ENCODE results near the gene DCUN1D3. TPM values are rescaled to one million over a fixed set of nuclear protein-coding genes. Genes with fewer than 3 reads are reported as not detected.
"Not testable (repeated sequence)": the region's sequence is repeated elsewhere in the genome, so short reads cannot be mapped to it uniquely, and the experiment has no call there.

The DCUN1D3 gene
- total and polyA plus RNA-seq, 8 donors, result 1.4 to 25.7 (median 7.7) TPM

- 8 to 33% (median 15%) methylated on average over 3 of the region's 3 CpGs for WGBS, 5 donors
- DNase-seq, result peak; percentile 83 to 91
- H3K27me3 ChIP-seq, result no peaks in the 10 kb centered on the region
- H3K36me3 ChIP-seq, result no peaks in the 10 kb centered on the region
- no peaks in the 10 kb centered on the region for H3K9me3 ChIP-seq
- no peak overlapping the region for H3K4me3 ChIP-seq
- H3K27ac ChIP-seq, result peak overlapping the region in 4 of 5 donors; percentile 54 to 79 (median 67)
- intact Hi-C loops (cut with DNase I; ENCODE audit: low total_unique reads), result no loop called here
- H3K4me1 ChIP-seq, result peaks cover 60 to 94% (median 80%) of the 10 kb centered on the region in 4 donors
- no peak for TF ChIP-seq POLR2A (IDR thresholded peaks at IDR 0.05)
- TF ChIP-seq POLR2AphosphoS5 (IDR thresholded peaks at IDR 0.05), result peak; percentile 37 to 77 (median 68)
Observed at GRCh38 chr16:20868890-20869289, 31.3 kb downstream of the DCUN1D3 start.

DNA sequence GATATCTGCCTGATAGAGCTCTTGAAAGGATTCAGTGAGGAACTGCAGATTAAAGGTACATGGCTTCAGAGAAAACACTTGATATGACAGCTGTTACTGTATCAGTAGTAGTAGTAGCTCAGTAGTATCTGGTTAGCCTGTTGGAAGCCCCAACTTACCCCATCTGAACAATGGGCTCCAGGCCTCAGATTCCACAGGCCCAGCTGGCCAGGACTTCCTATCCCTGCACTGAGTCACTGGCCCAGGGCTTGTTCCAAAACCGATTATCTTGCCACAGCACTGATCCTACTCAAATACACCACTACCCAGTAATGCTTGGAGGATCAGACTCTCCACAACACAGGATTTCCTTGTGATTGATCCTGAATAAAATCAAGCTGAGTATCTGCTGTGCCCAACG is 32.6 kb downstream of the DCUN1D3 start:
- H3K27ac ChIP-seq, result peak overlapping the region in 4 of 5 donors; percentile 46 to 79 (median 73)
- 59 to 84% (median 66%) methylated on average over 2 of the region's 2 CpGs for WGBS, 5 donors
- H3K4me1 ChIP-seq, result peaks cover 56 to 81% (median 74%) of the 10 kb centered on the region in 4 donors
- intact Hi-C loops (cut with DNase I; ENCODE audit: low total_unique reads), result no loop called here
- TF ChIP-seq POLR2A (IDR thresholded peaks at IDR 0.05) (no peak), EP300 (IDR thresholded peaks at IDR 0.05) (no peak), CTCF (IDR thresholded peaks at IDR 0.05) (no peak), POLR2AphosphoS5 (IDR thresholded peaks at IDR 0.05) (no peak)
- H3K27me3 ChIP-seq, result no peaks in the 10 kb centered on the region
- no peaks in the 10 kb centered on the region for H3K9me3 ChIP-seq
- DNase-seq, result no peak
- H3K4me3 ChIP-seq, result no peak overlapping the region
- peaks cover 0 to under 1% (median 0%) of the 10 kb centered on the region in 4 donors for H3K36me3 ChIP-seq

DNA sequence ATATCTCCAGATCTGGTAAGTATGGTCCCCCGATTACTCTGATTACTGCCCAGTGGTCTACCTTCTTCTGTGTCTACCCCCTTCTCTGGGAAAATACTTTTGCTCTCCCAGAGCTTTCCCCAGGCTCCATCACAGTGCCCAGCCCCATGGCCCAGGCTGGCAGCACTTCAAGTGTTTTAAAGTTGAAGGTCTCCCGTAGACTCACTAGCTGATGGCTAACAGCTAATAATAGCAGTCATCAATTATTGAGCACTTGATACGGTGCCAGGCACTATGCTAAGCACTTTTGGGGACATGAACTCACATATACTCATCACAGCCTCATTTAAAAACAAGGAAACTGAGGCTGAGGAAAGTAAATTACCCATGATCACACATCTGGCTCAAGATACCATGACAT is 33.4 kb downstream of the DCUN1D3 start:
- no peak for DNase-seq
- Histone ChIP-seq H3K27ac (peak overlapping the region in 4 of 5 donors; percentile 46 to 79 (median 73)), H3K4me3 (no peak overlapping the region), H3K36me3 (peaks cover 7 to 8% (median 8%) of the 10 kb centered on the region in 4 donors), H3K27me3 (no peaks in the 10 kb centered on the region), H3K9me3 (no peaks in the 10 kb centered on the region), H3K4me1 (peaks cover 54 to 73% (median 67%) of the 10 kb centered on the region in 4 donors)
- WGBS, 5 donors, result 62 to 77% (median 67%) methylated on average over 3 of the region's 3 CpGs
- TF ChIP-seq POLR2AphosphoS5 (IDR thresholded peaks at IDR 0.05), result no peak
- no peak for TF ChIP-seq CTCF (IDR thresholded peaks at IDR 0.05)
- TF ChIP-seq EP300 (IDR thresholded peaks at IDR 0.05), result no peak
- TF ChIP-seq POLR2A (IDR thresholded peaks at IDR 0.05), result no peak
- intact Hi-C loops (cut with DNase I; ENCODE audit: low total_unique reads), result no loop called here

GRCh38 chr16:20866145-20866772 is 33.9 kb downstream of the DCUN1D3 start:
- intact Hi-C loops (cut with DNase I; ENCODE audit: low total_unique reads), result no loop called here
- Histone ChIP-seq H3K36me3 (peaks cover 9 to 14% (median 13%) of the 10 kb centered on the region in 4 donors), H3K4me1 (peaks cover 49 to 68% (median 63%) of the 10 kb centered on the region in 4 donors), H3K9me3 (no peaks in the 10 kb centered on the region), H3K4me3 (no peak overlapping the region), H3K27me3 (no peaks in the 10 kb centered on the region), H3K27ac (peak overlapping the region; percentile 8 to 79 (median 71))
- TF ChIP-seq EP300 (IDR thresholded peaks at IDR 0.05), result no peak
- peak in 1 of 3 donors; percentile 52 for TF ChIP-seq POLR2AphosphoS5 (IDR thresholded peaks at IDR 0.05)
- 57 to 69% (median 60%) methylated on average over 6 of the region's 6 CpGs for WGBS, 5 donors
- peak; percentile 27 to 58 for DNase-seq

DNA sequence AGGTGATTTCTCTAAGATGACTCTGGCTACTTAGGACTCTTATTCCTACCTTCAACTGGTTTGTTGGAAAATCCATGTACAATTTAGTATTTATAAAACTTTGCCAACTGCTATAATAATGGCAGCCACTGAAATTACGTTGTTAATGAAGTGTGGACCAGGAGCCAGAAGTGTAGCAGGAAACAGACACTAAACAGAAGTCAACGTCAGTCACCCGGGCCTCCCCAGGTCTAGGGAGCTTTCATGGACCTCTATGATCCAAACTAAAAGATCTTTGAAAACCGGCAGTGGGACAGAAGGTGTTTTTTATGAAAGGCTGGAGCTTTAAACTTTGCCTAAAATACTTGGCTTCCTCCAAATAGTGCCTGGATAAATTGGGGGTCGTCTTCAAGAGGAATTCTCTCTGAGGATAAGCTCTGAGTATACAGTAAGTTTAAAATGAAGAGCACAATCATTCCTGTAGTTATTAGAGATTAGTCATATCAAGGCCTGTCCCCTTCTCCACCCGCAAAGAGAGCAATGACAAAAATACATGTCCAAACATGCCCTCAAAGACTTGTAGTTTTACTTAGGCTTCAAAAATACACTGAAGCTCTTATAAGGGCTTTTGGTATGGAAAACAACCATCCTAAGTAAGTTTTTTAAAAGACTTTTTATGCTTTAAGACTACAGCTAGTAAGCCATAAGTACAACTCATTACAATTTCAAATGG is 34.6 kb downstream of the DCUN1D3 start:
- TF ChIP-seq CTCF (IDR thresholded peaks at IDR 0.05) (no peak), EP300 (IDR thresholded peaks at IDR 0.05) (no peak), POLR2AphosphoS5 (IDR thresholded peaks at IDR 0.05) (no peak)
- Histone ChIP-seq H3K27me3 (no peaks in the 10 kb centered on the region), H3K4me3 (no peak overlapping the region), H3K27ac (peak overlapping the region in 4 of 5 donors; percentile 46 to 79 (median 73)), H3K9me3 (no peaks in the 10 kb centered on the region), H3K36me3 (peaks cover 15 to 20% (median 20%) of the 10 kb centered on the region in 4 donors), H3K4me1 (peaks cover 42 to 61% (median 56%) of the 10 kb centered on the region in 4 donors)
- DNase-seq, result no peak
- WGBS, 5 donors, result 59 to 71% (median 64%) methylated on average over 6 of the region's 6 CpGs
- intact Hi-C loops (cut with DNase I; ENCODE audit: low total_unique reads), result no loop called here

GRCh38 chr16:20864376-20864775 is 35.8 kb downstream of the DCUN1D3 start:
- peak overlapping the region in 1 of 5 donors; percentile 79 for H3K27ac ChIP-seq
- intact Hi-C loops (cut with DNase I; ENCODE audit: low total_unique reads), result not testable (repeated sequence)

More at GRCh38 chr16:20864376-20864775, 35.8 kb downstream of the DCUN1D3 start:
- WGBS, 5 donors, result 85 to 95% (median 92%) methylated on average over 6 of the region's 6 CpGs
- not testable (repeated sequence) for H3K9me3 ChIP-seq, H3K27me3 ChIP-seq, H3K4me3 ChIP-seq, DNase-seq
- Histone ChIP-seq H3K4me1 (peaks cover 36 to 58% (median 47%) of the 10 kb centered on the region in 4 donors), H3K36me3 (peaks cover 15 to 32% (median 32%) of the 10 kb centered on the region in 4 donors)
